ENCODE results near the gene PTEN.

- TF ChIP-seq CTCF (IDR thresholded peaks at IDR 0.05) = no peak
- no peak for TF ChIP-seq POLR2A (IDR thresholded peaks at IDR 0.05)
Measured at GRCh38 chr10:87842220-87842641, 21.2 kb upstream of the PTEN start.

Measured in esophagus squamous epithelium (tissue), 4 donors.